ENCODE data around the gene MKNK1.

The MKNK1 gene

GRCh38 chr1:46639547-46639946 is 35.5 kb upstream of the MKNK1 start:
- H3K36me3 ChIP-seq (ENCODE audit: insufficient read depth) = no peaks in the 10 kb centered on the region
- no peak overlapping the region for H3K9ac ChIP-seq
- no peak overlapping the region for H3K4me3 ChIP-seq (IDR thresholded peaks at IDR 0.05; ENCODE audit: insufficient read depth, low read depth, low read length)
- no peak overlapping the region for H2AFZ ChIP-seq (ENCODE audit: low read depth)
- H3K27me3 ChIP-seq (ENCODE audit: insufficient read depth, low read depth) = no peaks in the 10 kb centered on the region
- peaks cover 17% of the 10 kb centered on the region for H3K4me1 ChIP-seq (ENCODE audit: low read depth, poor library complexity, severe bottlenecking)
- H4K20me1 ChIP-seq (ENCODE audit: insufficient read depth) = no peaks in the 10 kb centered on the region
- no peaks in the 10 kb centered on the region for H3K79me2 ChIP-seq (ENCODE audit: insufficient read depth, low read depth)
- TF ChIP-seq CTCF (conservative IDR thresholded peaks at IDR 0.05; ENCODE audit: low read depth, low read length) = no peak
- H3K4me2 ChIP-seq = no peak overlapping the region
- no peak overlapping the region for H3K27ac ChIP-seq

GRCh38 chr1:46638921-46639320 is 34.9 kb upstream of the MKNK1 start:
- peaks cover 14% of the 10 kb centered on the region for H3K4me1 ChIP-seq (ENCODE audit: low read depth, poor library complexity, severe bottlenecking)
- TF ChIP-seq CTCF (conservative IDR thresholded peaks at IDR 0.05; ENCODE audit: low read depth, low read length) = no peak
- H3K4me3 ChIP-seq (IDR thresholded peaks at IDR 0.05; ENCODE audit: insufficient read depth, low read depth, low read length) = no peak overlapping the region
- H3K79me2 ChIP-seq (ENCODE audit: insufficient read depth, low read depth) = no peaks in the 10 kb centered on the region
- H3K9ac ChIP-seq = no peak overlapping the region
- no peak overlapping the region for H3K4me2 ChIP-seq
- H3K36me3 ChIP-seq (ENCODE audit: insufficient read depth) = no peaks in the 10 kb centered on the region
- H4K20me1 ChIP-seq (ENCODE audit: insufficient read depth) = no peaks in the 10 kb centered on the region
- H2AFZ ChIP-seq (ENCODE audit: low read depth) = no peak overlapping the region
- no peak overlapping the region for H3K27ac ChIP-seq
- H3K27me3 ChIP-seq (ENCODE audit: insufficient read depth, low read depth) = no peaks in the 10 kb centered on the region

- Histone ChIP-seq H3K79me2 (ENCODE audit: insufficient read depth, low read depth) (no peaks in the 10 kb centered on the region), H3K36me3 (ENCODE audit: insufficient read depth) (no peaks in the 10 kb centered on the region), H3K4me3 (IDR thresholded peaks at IDR 0.05; ENCODE audit: insufficient read depth, low read depth, low read length) (no peak overlapping the region), H3K4me2 (no peak overlapping the region), H3K9ac (no peak overlapping the region), H3K27me3 (ENCODE audit: insufficient read depth, low read depth) (no peaks in the 10 kb centered on the region), H2AFZ (ENCODE audit: low read depth) (no peak overlapping the region), H3K27ac (no peak overlapping the region), H3K4me1 (ENCODE audit: low read depth, poor library complexity, severe bottlenecking) (peaks cover under 1% of the 10 kb centered on the region), H4K20me1 (ENCODE audit: insufficient read depth) (no peaks in the 10 kb centered on the region)
- TF ChIP-seq CTCF (conservative IDR thresholded peaks at IDR 0.05; ENCODE audit: low read depth, low read length) = no peak
Observed at GRCh38 chr1:46637444-46638083, 33.5 kb upstream of the MKNK1 start.

- Histone ChIP-seq H3K27me3 (ENCODE audit: insufficient read depth, low read depth) (no peaks in the 10 kb centered on the region), H2AFZ (ENCODE audit: low read depth) (no peak overlapping the region), H3K9ac (no peak overlapping the region), H3K79me2 (ENCODE audit: insufficient read depth, low read depth) (no peaks in the 10 kb centered on the region), H3K4me1 (ENCODE audit: low read depth, poor library complexity, severe bottlenecking) (no peaks in the 10 kb centered on the region), H3K36me3 (ENCODE audit: insufficient read depth) (no peaks in the 10 kb centered on the region), H3K4me2 (no peak overlapping the region), H3K27ac (no peak overlapping the region), H3K4me3 (IDR thresholded peaks at IDR 0.05; ENCODE audit: insufficient read depth, low read depth, low read length) (no peak overlapping the region), H4K20me1 (ENCODE audit: insufficient read depth) (no peaks in the 10 kb centered on the region)
- TF ChIP-seq CTCF (conservative IDR thresholded peaks at IDR 0.05; ENCODE audit: low read depth, low read length) = no peak
Observed at GRCh38 chr1:46635205-46635604, 31.1 kb upstream of the MKNK1 start.

Measured in KMS-11 (cell line).